Astrocyte of the cerebellum (primary cell): ENCODE measurements around the gene HPSE.
A peak's percentile ranks its signal among the peaks of the same experiment; 100 is the strongest.

Experiments
- DNase-seq: peaks from one replicate; pipeline ENCODE4 v3.0.0-alpha.2; 2011; ENCODE audit warnings: low read depth
- H3K4me3 ChIP-seq: 2 replicates; pipeline ENCODE4 v1.5.1; 2011; ENCODE audit warnings: mild to moderate bottlenecking, low read depth, low read length, moderate library complexity
- in situ Hi-C: cut with HindIII; loops from 2 replicates; pipeline ENCODE4 v1.10.0; 2017; ENCODE audit warnings: low sequenced_read_pairs
- TF ChIP-seq, protein P1 (sequence below): IDR thresholded peaks from 2 replicates; pipeline ENCODE4 v1.5.1; 2012; ENCODE audit warnings: low read length, low read depth, moderate library complexity, mild to moderate bottlenecking; ENCODE audit errors: missing control alignments

The HPSE gene

DNA sequence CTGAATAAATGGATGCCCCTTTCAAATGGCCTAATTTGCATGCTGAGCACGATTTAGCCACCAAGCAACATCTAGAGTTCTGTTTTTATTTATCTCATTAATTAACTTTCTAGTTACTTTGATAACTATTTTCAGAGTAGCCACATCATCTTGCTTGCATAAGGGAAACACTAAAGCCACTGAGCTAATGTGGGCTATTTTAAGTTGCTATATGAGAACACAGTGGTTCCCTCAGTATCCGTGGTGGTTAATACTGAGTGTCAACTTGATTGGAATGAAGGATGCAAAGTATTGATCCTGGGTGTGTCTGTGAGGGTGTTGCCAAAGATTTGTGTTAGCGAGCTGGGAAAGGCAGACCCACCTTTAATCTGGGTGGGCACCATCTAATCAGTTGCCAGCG is 25.4 kb upstream of the HPSE start:
- no peak overlapping the region for H3K4me3 ChIP-seq
- in situ Hi-C loops: no loop called here
- TF ChIP-seq, protein P1, sequence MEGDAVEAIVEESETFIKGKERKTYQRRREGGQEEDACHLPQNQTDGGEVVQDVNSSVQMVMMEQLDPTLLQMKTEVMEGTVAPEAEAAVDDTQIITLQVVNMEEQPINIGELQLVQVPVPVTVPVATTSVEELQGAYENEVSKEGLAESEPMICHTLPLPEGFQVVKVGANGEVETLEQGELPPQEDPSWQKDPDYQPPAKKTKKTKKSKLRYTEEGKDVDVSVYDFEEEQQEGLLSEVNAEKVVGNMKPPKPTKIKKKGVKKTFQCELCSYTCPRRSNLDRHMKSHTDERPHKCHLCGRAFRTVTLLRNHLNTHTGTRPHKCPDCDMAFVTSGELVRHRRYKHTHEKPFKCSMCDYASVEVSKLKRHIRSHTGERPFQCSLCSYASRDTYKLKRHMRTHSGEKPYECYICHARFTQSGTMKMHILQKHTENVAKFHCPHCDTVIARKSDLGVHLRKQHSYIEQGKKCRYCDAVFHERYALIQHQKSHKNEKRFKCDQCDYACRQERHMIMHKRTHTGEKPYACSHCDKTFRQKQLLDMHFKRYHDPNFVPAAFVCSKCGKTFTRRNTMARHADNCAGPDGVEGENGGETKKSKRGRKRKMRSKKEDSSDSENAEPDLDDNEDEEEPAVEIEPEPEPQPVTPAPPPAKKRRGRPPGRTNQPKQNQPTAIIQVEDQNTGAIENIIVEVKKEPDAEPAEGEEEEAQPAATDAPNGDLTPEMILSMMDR: no peak
- no peak for DNase-seq

DNA sequence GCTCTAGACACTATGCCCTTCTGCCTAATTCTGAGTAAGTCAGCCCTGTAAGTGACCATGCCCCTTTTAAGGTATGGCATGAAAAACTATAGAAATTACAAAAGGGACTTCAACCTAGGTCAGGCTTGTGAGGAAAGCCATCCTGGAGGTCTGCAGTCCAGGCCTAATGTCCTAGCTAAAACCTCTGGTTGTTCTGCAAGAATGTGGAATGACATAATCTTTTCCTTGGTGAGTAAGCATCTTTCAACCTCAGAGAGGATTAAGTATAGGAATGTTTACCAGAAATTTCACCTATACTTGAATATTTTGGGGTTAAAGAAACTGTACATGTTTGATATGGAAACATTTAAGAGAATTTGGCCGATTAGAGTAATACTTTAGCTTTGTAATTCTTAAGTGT is 23.8 kb upstream of the HPSE start:
- TF ChIP-seq, protein P1: no peak
- in situ Hi-C loops: no loop called here
- no peak overlapping the region for H3K4me3 ChIP-seq
- peak; percentile 40 for DNase-seq

DNA sequence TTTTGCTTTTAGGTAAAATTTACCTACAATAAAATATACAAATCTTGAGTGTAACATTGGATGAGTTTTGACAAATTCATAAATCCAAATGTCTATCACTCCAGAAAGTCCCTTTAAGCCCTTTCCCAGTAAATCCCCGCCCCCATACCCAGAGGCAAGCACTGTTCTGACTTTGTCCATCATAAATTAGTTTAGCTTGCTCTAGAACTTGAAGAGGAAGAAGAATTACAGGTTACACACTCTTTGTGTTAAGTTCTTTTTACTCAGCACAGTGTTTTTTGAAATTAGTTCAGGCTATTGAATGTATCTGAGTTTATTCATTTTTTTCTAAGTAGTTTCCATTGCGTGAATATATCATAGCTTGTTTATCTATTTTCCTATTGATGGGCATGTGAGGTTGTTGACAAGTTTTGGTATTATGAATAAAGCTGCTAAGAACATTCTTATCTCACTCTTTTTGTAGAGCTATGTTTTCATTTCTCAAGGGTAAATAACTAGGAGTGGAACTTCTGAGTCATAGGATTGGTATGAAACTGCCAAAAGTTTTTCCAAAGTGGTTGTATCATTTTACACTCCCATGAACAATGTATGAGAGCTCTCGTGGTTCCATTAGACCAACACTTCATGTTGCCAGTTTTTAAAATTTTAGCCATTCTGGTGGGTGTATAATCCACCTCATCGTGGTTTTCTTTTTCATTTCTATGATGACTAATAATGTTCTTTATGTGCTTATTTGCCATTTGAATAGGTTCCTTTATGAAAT is 22.4 kb upstream of the HPSE start:
- no peak overlapping the region for H3K4me3 ChIP-seq
- in situ Hi-C loops: no loop called here
- DNase-seq: peak; percentile 96
- TF ChIP-seq, protein P1: no peak

DNA sequence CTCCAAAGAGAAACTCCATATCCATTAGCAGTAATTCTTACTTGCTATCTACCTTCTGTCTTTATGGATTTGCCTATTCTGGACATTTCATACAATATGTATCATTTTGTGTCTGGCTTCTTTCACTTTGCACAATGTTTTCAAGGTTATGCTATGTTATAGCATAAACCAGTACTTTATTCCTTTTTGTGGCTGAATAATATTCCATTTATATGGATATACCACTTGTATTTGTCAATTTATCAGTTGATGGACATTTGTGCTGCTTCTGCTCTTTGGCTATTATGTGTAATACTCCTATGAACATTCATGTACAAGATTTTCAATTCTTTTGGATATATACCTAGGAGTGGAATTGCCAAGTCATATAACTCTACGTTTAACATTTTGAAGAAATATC is 18.9 kb upstream of the HPSE start:
- no peak for DNase-seq
- TF ChIP-seq, protein P1: no peak
- no peak overlapping the region for H3K4me3 ChIP-seq
- in situ Hi-C loops: no loop called here

DNA sequence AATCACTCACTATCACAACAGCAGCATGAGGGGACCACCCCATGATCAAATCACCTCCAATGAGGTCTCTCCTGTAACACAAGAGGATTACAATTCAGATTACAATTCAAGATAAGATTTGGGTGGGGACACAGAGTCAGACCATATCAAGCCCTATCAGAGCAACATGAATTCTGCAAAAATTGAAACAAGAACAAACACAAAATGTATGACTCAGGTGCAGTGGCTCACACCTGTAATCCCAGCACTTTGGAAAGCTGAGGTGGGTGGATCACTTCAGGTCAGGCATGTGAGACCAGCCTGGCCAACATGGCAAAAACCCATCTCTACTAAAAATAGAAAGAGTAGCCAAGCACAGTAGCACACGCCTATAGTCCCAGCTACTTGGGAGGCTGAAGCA is 13.4 kb upstream of the HPSE start:
- TF ChIP-seq, protein P1: no peak
- no peak for DNase-seq
- in situ Hi-C loops: no loop called here
- H3K4me3 ChIP-seq: no peak overlapping the region

DNA sequence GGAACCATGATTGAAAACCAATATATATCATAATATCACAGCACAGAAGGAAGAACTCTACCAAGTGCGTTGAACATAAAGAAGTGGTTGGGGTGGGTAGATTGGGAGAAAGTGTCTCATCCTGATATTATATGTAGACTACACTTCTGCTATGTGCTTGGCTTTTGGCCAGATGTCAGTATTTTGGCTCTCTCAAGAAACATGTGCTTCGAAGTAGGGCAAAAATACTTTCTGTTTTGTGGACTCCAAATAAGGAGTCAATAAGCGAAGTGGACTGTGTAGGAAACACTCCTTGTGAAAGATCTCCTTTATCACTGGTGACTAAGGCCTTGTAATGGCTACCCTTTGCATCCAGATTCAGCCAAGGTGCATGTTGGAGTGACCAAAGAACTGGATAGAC is 7.8 kb upstream of the HPSE start:
- in situ Hi-C loops: no loop called here
- TF ChIP-seq, protein P1: no peak
- no peak for DNase-seq
- no peak overlapping the region for H3K4me3 ChIP-seq
